Stomach (tissue), 9 donors: ENCODE data around the gene TBC1D1. TPM values are rescaled to one million over a fixed set of nuclear protein-coding genes. Genes with fewer than 3 reads are reported as not detected.

Experiments used
- DNase-seq, 2 donors: peaks; one replicate each; pipeline versions ENCODE4 v3.0.0 to v3.0.0-alpha.2; 2013 to 2019
- H3K27ac ChIP-seq, 5 donors: fragments of 200-600 bp in 4 of 5; sonication (generic) in 4 of 5; one replicate each; pipeline ENCODE4 v1.5.1; 2013 to 2019; ENCODE audit warnings: mild to moderate bottlenecking in 1 of 5, moderate library complexity in 1 of 5
- H3K27me3 ChIP-seq, 3 donors: fragments of 200-600 bp; sonication (generic); one replicate each; pipeline ENCODE4 v1.5.1; 2017 to 2019; ENCODE audit warnings: mixed run types in 1 of 3
- H3K36me3 ChIP-seq, 4 donors: fragments of 200-600 bp; sonication (generic); 1 replicate in 3 of 4; 2 replicates in 1 of 4; pipeline ENCODE4 v1.5.1; 2016 to 2019
- H3K4me1 ChIP-seq, 4 donors: fragments of 200-600 bp; sonication (generic); one replicate each; pipeline ENCODE4 v1.5.1; 2016 to 2019
- H3K4me3 ChIP-seq, 4 donors: fragments of 200-600 bp; sonication (generic) in 3 of 4; one replicate each; pipeline ENCODE4 v1.5.1; 2016 to 2019; ENCODE audit warnings: mild to moderate bottlenecking in 1 of 4
- H3K9me3 ChIP-seq, 4 donors: fragments of 200-600 bp; sonication (generic); one replicate each; pipeline ENCODE4 v1.5.1; 2016 to 2019
- EP300 ChIP-seq: sonication (generic); formaldehyde crosslinking; IDR thresholded peaks from one replicate; pipeline ENCODE4 v1.6.1; 2017; ENCODE audit warnings: antibody characterized with exemption
- POLR2A ChIP-seq, 4 donors: fragments of 450-650 bp; IDR thresholded peaks; one replicate each; pipeline ENCODE4 v1.6.1; 2016; ENCODE audit warnings: antibody characterized with exemption in 4 of 4, control low read depth in 2 of 4, mild to moderate bottlenecking in 1 of 4, moderate library complexity in 1 of 4
- POLR2AphosphoS5 ChIP-seq, 3 donors: sonication (generic); formaldehyde crosslinking; IDR thresholded peaks; one replicate each; pipeline ENCODE4 v1.6.1; 2016; ENCODE audit warnings: antibody characterized with exemption in 3 of 3
- WGBS, 5 donors: extraction: QIAGEN DNeasy Blood & Tissue Kit in 3 of 5; methylation state at CpG; one replicate each; pipeline versions ENCODE4 v1.1.5 to v1.1.7; 2013 to 2018; 5-methylcytosine and 5-hydroxymethylcytosine counted together
- intact Hi-C: fragments of 100-400 bp; cut with DNase I; formaldehyde crosslinking; loops from one replicate; pipeline ENCODE4 v1.15.1; 2023; ENCODE audit warnings: low total_unique reads
- polyA plus RNA-seq, 3 donors: library from polyadenylated mRNA; stranded (reverse); fragments of 200-250 nt; gene quantifications; one replicate each; pipeline ENCODE4 v1.2.3, GENCODE V29; 2013
- total RNA-seq, 5 donors: library from RNA; depleted of rRNA; stranded (reverse); fragments of >200 nt; gene quantifications; one replicate each; pipeline versions ENCODE4 v1.1.0 to v1.2.3, GENCODE V29; 2014 to 2016
- TF ChIP-seq, protein P1 (sequence below), 7 experiments: fragments of 450-650 bp in 4 of 7; fragments of 200-600 bp in 3 of 7; sonication (generic) in 3 of 7; IDR thresholded peaks; one replicate each; pipeline ENCODE4 v1.5.1; 2016 to 2019; ENCODE audit warnings: antibody characterized with exemption in 7 of 7, control low read depth in 2 of 7, mild to moderate bottlenecking in 1 of 7
- donor health status: healthy with polysubstance abuse.
- donor health status: Bipolar disorder and iron deficiency.
- donor health status: healthy.

The TBC1D1 gene
- total and polyA plus RNA-seq, 8 donors: 18.8 to 165 (median 49.5) TPM

- H3K27ac ChIP-seq: peak overlapping the region; percentile 68 to 85 (median 76)
- WGBS, 5 donors: 37 to 47% (median 44%) methylated on average over 7 of the region's 7 CpGs
- peaks cover 0 to 1% (median 0%) of the 10 kb centered on the region in 4 donors for H3K36me3 ChIP-seq
- no peaks in the 10 kb centered on the region for H3K9me3 ChIP-seq
- TF ChIP-seq EP300: no peak
- no peak for TF ChIP-seq POLR2A (IDR thresholded peaks at IDR 0.05)
- H3K4me1 ChIP-seq: peaks cover 22 to 73% (median 45%) of the 10 kb centered on the region in 4 donors
- intact Hi-C loops: no loop called here
- DNase-seq: peak in 1 of 2 donors; percentile 59
- H3K27me3 ChIP-seq: no peaks in the 10 kb centered on the region
- H3K4me3 ChIP-seq: no peak overlapping the region
Observed at GRCh38 chr4:38078590-38079421, 187.9 kb downstream of the TBC1D1 start.

- DNase-seq: no peak
- 83 to 89% (median 86%) methylated on average over 14 of the region's 14 CpGs for WGBS, 5 donors
- peaks cover 0 to 5% (median 2%) of the 10 kb centered on the region in 4 donors for H3K36me3 ChIP-seq
- TF ChIP-seq EP300 (no peak), POLR2A (IDR thresholded peaks at IDR 0.05) (no peak), POLR2AphosphoS5 (IDR thresholded peaks at IDR 0.05) (no peak)
- TF ChIP-seq, protein P1, sequence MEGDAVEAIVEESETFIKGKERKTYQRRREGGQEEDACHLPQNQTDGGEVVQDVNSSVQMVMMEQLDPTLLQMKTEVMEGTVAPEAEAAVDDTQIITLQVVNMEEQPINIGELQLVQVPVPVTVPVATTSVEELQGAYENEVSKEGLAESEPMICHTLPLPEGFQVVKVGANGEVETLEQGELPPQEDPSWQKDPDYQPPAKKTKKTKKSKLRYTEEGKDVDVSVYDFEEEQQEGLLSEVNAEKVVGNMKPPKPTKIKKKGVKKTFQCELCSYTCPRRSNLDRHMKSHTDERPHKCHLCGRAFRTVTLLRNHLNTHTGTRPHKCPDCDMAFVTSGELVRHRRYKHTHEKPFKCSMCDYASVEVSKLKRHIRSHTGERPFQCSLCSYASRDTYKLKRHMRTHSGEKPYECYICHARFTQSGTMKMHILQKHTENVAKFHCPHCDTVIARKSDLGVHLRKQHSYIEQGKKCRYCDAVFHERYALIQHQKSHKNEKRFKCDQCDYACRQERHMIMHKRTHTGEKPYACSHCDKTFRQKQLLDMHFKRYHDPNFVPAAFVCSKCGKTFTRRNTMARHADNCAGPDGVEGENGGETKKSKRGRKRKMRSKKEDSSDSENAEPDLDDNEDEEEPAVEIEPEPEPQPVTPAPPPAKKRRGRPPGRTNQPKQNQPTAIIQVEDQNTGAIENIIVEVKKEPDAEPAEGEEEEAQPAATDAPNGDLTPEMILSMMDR (IDR thresholded peaks at IDR 0.05): no peak
- no peaks in the 10 kb centered on the region for H3K9me3 ChIP-seq
- H3K4me1 ChIP-seq: peaks cover 22 to 75% (median 44%) of the 10 kb centered on the region in 4 donors
- no peaks in the 10 kb centered on the region for H3K27me3 ChIP-seq
- H3K4me3 ChIP-seq: no peak overlapping the region
- H3K27ac ChIP-seq: peak overlapping the region in 3 of 5 donors; percentile 76 to 85 (median 82)
- intact Hi-C loops: no loop called here
Observed at GRCh38 chr4:38080061-38080974, 189.4 kb downstream of the TBC1D1 start.

DNA sequence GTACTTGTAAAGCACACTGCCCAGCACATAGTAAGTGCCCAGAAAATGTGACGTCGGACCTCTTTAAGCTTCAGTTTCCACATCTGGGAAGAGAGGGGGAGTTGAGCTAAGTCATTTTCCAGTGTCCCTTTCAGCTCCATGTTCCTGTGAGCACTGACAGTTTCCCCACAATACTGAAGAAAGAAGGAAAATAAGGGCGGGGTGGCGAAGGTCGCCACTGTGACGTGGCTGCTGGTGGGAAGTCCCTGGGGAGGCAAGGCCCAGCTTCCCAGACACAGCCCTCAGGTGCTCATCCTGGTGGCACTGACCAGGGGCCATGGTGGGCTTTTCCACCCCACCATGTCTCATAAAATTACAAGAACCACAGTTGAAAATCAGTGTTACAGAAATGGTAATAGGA is 191.1 kb downstream of the TBC1D1 start:
- intact Hi-C loops: no loop called here
- Histone ChIP-seq H3K9me3 (no peaks in the 10 kb centered on the region), H3K27ac (peak overlapping the region; percentile 63 to 82 (median 76)), H3K27me3 (no peaks in the 10 kb centered on the region), H3K36me3 (peaks cover 0 to 5% (median 2%) of the 10 kb centered on the region in 4 donors), H3K4me3 (no peak overlapping the region), H3K4me1 (peaks cover 22 to 87% (median 40%) of the 10 kb centered on the region in 4 donors)
- no peak for TF ChIP-seq POLR2A (IDR thresholded peaks at IDR 0.05)
- TF ChIP-seq POLR2AphosphoS5 (IDR thresholded peaks at IDR 0.05): no peak
- TF ChIP-seq, protein P1 (IDR thresholded peaks at IDR 0.05): no peak
- TF ChIP-seq EP300: no peak
- 92 to 95% (median 93%) methylated on average over 6 of the region's 6 CpGs for WGBS, 5 donors
- no peak for DNase-seq

DNA sequence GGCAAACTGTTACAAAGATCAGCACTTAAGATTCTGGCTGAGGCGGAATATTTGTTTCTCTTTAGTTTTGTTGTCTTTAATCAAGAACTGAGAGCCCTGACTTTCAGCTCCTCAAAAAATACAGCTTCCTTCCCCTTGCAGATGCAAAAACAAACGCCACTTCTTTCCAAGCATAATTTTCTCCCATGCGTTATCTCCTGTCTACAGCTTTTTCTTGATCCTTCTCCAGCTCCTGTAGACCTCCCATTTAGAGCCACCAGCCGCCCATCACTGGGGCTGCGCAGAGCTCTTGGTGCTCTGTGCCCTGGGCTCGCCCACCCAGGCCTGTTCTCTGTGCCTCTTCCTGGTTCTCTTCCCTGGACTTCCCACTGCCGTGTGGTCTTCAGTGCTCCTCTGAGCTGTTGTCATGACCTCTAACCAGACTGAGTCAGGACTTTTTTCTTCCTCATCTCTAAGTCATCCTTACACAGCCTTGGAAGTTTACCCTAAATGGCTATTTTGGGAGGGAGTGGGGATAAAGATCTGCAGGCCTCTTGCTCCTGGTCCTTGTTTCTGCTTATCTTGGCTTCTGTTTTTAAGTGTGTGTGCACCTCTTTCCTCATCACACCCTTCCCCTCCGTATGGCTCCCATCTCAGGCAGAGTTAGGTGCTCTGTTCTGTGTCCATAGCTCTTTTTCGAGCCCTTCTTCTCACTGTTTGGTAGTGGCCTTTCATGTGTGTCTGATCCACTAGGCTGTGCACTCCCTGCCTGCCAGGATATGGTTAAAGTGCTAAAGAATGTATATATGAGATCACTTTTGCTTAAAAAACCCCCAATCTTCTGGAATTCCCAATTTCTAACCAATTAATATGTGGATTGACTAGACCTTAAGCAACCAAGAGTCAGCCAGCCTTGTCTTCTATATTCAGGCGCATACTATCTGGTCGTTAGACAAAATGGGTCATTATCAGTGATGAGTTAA is 191.8 kb downstream of the TBC1D1 start:
- H3K9me3 ChIP-seq: no peaks in the 10 kb centered on the region
- peak overlapping the region; percentile 39 to 82 (median 76) for H3K27ac ChIP-seq
- 77 to 84% (median 80%) methylated on average over 11 of the region's 11 CpGs for WGBS, 5 donors

More for the DNA sequence above, 191.8 kb downstream of the TBC1D1 start:
- peaks cover 0 to 5% (median 2%) of the 10 kb centered on the region in 4 donors for H3K36me3 ChIP-seq
- no peak overlapping the region for H3K4me3 ChIP-seq
- peaks cover 22 to 91% (median 40%) of the 10 kb centered on the region in 4 donors for H3K4me1 ChIP-seq
- intact Hi-C loops: no loop called here
- TF ChIP-seq POLR2AphosphoS5 (IDR thresholded peaks at IDR 0.05): peak in 1 of 3 donors; percentile 13
- no peak for TF ChIP-seq POLR2A (IDR thresholded peaks at IDR 0.05)
- TF ChIP-seq, protein P1 (IDR thresholded peaks at IDR 0.05): no peak
- DNase-seq: no peak
- no peaks in the 10 kb centered on the region for H3K27me3 ChIP-seq
